GM18858 (cell line): ENCODE results near the gene CAMKMT.

Experiments used
- ATAC-seq: cut with Tn5 transposase; IDR thresholded peaks from one replicate; pipeline ENCODE4 v1.9.1; 2021; ENCODE audit not compliant: unreplicated experiment

Gene CAMKMT

GRCh38 chr2:44789446-44789845 lies 427.7 kb downstream of the CAMKMT start:
- no peak for ATAC-seq

- no peak for ATAC-seq
Observed at GRCh38 chr2:44789971-44790721, 428.4 kb downstream of the CAMKMT start.

- no peak for ATAC-seq
Observed at GRCh38 chr2:44793322-44793870, 431.6 kb downstream of the CAMKMT start.

GRCh38 chr2:44796771-44797170 lies 435.0 kb downstream of the CAMKMT start:
- no peak for ATAC-seq

- no peak for ATAC-seq
Observed at GRCh38 chr2:44798139-44798659, 436.5 kb downstream of the CAMKMT start.

GRCh38 chr2:44799105-44799504 lies 437.4 kb downstream of the CAMKMT start:
- ATAC-seq, result no peak

- ATAC-seq, result no peak
Observed at GRCh38 chr2:44799754-44800153, 438.0 kb downstream of the CAMKMT start.

GRCh38 chr2:44801289-44801840 lies 439.6 kb downstream of the CAMKMT start:
- ATAC-seq, result no peak

- no peak for ATAC-seq
Observed at GRCh38 chr2:44801841-44802776, 440.4 kb downstream of the CAMKMT start.

- no peak for ATAC-seq
Observed at GRCh38 chr2:44802777-44803424, 441.2 kb downstream of the CAMKMT start.

GRCh38 chr2:44804406-44805265 lies 442.9 kb downstream of the CAMKMT start:
- ATAC-seq, result no peak

GRCh38 chr2:44805401-44806235 lies 443.9 kb downstream of the CAMKMT start:
- ATAC-seq, result no peak

GRCh38 chr2:44807201-44808025 lies 445.7 kb downstream of the CAMKMT start:
- no peak for ATAC-seq

GRCh38 chr2:44810892-44811530 lies 449.3 kb downstream of the CAMKMT start:
- ATAC-seq, result no peak

GRCh38 chr2:44813165-44813564 lies 451.4 kb downstream of the CAMKMT start:
- no peak for ATAC-seq

- no peak for ATAC-seq
Observed at GRCh38 chr2:44813658-44814057, 451.9 kb downstream of the CAMKMT start.

- ATAC-seq, result no peak
Observed at GRCh38 chr2:44817256-44817655, 455.5 kb downstream of the CAMKMT start.
